SK-N-DZ (cell line): ENCODE measurements around the gene CHRNA4.
"Not testable (repeated sequence)": the region's sequence is repeated elsewhere in the genome, so short reads cannot be mapped to it uniquely, and the experiment has no call there.

Experiments used
- DNase-seq: peaks from one replicate; pipeline ENCODE4 v3.0.0-alpha.2; 2015; ENCODE audit warnings: low spot score

The CHRNA4 gene

GRCh38 chr20:63335060-63335459, 26.1 kb downstream of the CHRNA4 start:
- DNase-seq = not testable (repeated sequence)

- no peak for DNase-seq
Observed at GRCh38 chr20:63334356-63334755, 26.8 kb downstream of the CHRNA4 start.

DNA sequence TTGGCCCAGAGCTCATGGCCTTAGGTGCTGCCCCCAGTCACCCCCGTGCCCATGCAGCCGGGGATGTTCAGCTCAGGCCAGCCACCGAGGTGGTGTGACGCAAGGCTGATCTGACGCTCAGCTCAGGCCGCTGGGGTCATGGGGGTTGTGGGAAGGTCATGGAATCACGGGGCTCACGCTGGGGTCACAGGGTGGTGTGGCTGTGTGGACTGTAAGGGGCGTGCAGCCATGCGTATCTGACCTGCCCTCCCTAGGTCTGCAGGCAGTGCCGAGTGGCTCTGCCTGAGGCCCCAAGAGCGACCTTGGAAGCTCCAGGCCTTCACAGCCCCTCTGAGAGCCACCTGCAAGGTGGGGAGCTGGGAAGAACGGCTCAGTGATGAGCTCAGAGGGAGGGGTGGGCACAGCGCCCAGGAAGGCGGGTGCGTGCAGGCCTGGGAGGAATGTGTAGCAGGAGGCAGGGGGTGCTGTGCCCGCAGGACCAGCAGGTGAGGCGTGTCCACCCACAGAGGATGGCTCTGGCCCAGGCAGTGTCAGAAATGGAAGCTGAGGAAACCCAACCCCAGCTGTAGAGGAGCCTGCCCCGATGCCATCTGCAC, 27.8 kb downstream of the CHRNA4 start:
- no peak for DNase-seq

DNA sequence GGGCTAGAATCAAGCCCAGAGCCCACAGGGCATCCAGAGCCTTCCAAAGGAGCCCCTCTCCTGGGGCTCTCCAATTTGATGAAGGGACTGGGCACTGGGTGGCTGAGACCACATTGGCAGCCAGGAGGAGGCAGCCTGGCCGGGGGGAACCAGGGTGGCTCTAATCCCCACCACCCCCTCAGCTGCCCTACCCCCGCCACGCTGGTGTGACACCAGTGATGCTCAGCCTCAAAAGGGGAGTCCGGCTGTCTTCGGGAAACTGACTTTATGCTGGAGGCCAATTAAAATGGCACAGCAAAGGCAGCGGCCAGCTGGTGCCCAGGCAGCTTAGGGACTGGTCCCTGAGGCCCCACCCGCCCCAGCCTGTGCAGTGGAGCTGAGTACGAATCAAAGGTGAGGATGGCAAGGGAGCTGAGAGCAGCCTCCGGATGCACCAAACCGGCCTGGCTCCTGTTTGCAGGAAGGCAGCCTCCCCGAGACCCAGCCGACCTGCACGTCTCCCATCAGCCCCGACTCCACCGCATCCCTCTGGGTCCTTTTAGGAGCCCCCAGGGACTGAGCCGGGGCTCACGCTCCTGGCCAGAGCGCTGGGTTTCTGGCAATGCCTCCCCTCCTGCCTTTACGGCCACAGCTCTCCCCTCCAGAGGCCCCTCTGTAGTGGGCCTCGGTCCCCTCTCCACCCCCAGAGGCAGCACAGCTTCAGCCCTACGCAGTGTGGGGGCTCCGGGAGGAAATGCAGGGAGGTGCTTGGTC, 28.5 kb downstream of the CHRNA4 start:
- no peak for DNase-seq

DNA sequence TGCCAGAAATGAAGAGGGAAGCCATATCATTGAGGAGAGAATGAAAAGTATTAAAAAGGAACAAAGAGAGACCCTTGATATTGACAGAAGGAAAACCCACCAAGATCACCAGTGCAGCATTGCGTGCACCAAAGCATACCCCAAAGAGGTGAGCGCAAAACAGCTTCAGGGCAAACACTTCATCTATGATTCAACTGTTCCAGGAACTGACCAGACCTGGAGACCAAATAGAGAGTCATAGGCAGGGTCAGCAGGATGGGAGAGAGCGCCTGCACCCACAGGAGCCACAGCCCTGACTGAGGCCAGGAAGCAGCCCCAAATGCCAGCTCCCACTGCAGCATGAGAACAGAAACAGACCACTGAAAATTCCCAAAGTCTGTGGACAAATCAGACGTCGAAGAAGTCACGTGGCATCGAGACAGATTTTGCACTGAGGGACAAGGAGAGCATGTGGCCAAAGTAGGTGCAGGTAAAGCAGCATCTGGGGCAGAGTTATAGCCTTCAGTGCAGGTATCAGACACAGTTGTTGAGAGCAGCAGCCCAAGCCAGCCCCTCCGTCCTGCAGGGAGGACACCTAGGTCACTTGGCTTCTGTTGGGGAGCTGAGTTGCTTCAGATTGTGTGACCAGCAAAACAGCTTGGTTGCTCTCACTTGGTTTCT, 29.3 kb downstream of the CHRNA4 start:
- DNase-seq = no peak

DNA sequence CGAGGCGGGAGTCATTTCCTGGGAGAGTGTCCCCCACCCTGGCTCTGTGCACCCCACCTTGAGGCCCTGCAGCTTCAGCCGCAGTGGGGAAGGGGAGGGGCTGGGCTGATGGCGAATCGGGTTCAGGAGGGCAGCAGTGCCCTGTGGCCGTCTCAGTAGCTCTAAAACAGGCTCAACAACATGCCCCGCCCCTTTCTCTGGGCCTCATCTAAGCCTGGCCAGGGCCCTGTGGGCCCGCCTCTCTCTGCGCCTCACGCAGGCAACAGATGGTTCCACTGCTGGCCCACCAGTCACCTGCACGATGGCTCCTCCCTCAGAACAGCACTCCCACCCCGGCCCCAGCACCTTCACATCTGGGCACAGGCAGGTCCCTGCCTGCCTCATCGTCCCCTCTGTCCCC, 30.2 kb downstream of the CHRNA4 start:
- no peak for DNase-seq

DNA sequence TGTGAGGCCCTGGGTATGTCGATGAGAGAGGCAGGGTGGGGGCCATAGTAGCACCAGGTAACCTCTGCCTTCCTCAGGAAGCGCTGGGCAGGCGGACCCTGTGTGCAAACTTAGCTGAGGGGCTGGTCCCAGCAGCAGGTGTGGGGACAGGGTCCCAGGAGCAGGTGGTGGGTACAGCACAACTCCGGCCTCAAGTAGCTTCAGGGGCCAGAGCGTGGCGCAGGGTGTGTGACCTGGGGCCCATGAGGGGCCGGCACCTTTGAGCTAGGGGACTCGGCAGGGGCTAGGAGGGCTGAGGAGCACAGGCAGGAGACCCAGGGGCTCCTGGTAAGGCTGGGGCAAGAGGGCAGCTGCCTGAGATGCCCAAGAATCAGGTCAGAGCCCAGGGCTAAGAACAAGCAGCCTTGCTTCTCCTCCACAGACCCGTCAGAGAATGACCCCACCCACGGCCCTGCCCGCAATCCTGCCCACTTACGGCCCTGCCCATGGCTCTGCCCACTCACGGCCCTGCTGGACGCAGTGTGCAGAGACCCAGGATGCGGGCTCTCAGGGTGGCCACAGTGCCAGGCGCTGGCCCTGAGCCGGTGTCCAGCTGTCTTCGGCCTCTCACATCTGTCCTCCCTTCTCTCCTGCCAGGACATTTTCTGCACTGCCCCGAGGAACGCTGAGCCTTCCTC, 30.9 kb downstream of the CHRNA4 start:
- DNase-seq = no peak

DNA sequence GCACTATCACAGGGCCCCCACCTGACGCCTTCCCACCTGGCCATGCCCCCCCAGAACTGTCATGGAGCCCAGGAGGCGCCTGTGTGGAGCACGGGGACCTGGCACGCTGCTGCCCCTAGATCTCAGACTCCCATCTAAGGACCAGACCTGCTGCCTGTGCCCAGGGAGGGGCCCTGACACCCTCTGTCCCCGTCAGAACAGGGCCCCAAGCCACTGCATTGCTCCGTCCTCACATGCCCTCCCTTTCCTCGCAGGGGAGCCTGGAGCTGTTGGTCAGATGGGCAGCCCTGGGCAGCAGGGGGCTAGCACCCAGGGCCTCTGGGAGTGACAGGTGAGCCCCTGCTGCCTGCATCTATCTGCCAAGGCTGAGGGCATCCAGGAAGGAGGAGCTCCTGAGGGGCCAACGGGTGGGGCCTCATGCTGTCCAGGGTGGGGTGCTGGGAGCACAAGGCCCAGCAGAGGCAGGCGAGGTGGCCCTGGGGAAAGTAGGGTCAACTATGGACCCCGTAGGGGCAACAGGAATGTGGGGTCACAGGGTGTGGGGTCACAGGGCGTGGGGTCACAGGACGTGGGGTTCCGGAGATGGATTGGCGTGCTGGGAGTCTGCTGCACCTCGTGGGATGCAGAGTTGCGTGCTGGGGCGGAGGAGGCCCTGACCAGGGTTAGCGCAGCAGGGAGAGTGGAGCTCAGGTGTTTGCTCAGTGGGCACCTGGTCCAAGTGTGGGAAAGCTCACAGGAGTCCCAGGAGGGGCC, 31.6 kb downstream of the CHRNA4 start:
- no peak for DNase-seq

DNA sequence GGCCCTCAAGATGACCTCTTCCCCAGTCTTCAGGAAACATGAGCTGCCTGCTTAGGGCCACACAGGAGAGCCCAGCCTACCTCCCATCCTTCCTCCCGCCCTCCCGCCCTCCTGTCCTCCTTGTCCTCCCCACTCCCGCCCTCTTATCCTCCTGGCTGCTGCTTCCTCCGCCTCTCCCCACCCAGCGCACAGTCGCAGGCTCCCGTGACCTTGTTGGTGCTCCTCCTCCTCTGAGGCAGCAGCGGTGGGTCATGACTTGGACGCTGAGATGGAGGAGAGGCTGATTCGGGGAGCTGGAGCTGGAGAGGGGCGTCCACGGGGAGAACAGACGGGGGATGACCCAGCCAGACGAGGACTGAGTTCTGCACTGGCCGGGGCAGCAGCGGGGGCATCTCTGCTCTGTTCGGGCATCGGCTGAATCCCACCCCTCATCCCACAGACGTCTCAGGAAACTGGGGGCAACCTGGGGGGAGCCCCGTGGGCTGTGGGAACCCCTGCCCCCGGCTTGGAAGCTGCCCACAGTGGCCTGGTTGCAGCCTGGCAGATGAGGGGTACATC, 32.4 kb downstream of the CHRNA4 start:
- no peak for DNase-seq

DNA sequence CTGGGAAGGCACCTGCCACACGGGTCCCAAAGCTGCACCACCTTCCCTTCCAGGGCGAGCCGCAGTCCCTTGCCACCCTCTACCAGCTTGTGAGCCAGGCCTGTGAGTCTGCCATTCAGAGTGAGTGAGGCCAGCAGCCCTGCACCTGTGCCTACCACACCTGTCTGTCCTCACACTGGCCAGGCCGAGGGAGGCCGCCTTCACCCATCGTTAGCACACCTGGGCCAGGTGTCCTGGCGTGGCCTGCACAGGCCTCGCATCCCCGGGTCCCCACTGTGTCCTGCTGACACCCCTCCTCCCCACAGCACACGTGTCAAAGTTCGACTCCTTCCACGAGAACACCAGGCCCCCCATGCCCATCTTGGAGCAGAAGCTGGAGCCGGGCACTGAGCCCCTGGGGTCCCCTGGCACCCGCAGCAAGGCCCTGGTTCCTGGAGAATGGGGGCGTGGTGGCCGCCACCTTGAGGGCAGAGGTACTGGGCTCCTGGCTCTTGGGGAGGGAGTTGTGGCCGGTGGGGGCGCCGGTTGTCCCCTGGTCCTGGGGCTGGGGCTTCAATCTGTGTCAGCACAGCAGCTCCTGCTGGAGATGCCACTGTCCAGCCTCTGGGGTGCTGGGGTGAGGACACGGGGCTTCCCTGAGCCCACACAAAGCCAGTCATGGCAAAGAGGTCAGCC, 33.0 kb downstream of the CHRNA4 start:
- no peak for DNase-seq

GRCh38 chr20:63327231-63327745, 33.9 kb downstream of the CHRNA4 start:
- no peak for DNase-seq

GRCh38 chr20:63326314-63327230, 34.6 kb downstream of the CHRNA4 start:
- DNase-seq = no peak

DNA sequence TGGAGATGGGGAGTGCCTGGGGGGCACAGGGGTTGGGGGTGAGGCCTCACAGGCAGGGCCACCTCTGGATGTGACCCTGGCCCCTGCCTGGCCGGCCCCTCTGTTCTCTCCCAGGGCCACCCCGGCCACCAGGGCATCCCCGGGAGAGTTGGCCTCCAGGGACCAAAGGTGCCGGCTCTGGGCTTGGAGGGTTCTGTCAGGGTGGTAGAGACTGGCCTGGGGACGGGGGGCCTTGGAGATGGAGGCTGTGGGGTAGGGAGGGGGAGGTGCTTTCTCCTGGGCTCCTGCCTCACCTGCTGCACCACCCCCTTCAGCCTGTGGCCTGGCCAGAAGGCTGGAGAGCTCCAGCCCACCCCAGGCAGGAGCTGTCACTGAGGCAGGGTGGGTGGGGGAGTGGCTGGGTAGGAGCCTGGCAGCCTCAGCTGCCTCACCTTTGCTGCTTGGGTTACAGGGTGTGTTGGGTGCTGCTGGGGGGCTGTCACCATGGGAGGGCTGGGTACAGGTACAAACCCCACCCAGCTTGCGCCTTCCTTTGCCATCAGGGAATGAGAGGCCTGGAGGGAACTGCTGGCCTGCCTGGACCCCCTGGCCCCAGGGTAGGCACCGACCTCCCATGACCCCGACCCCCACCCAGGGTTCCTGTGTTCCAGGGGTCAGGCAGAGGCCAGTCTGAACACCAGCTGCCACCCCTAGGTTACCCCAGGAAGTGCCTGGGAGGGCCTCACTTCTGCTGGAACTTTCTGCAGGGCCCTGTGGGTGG, 35.4 kb downstream of the CHRNA4 start:
- no peak for DNase-seq

DNA sequence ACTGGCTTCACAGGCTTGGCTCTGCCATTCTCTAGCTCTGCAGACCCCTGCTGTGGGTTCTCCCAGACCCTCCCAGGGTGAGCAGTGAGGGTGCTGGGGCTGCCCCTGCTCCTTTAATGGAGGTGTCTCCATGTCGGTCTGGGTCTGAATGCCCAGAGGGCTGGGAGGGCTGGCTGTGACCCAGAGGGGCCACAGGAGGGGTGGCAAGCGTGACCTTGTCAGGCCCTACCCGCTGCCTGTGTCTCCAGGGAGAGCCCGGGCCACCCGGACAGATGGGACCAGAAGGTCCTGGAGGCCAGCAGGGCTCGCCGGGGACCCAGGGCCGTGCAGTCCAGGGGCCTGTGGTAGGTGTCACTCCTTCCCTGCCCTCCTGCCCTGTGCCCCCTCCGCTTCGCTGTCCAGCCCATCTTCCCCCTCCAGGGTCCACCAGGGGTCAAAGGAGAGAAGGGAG, 36.1 kb downstream of the CHRNA4 start:
- DNase-seq = no peak

DNA sequence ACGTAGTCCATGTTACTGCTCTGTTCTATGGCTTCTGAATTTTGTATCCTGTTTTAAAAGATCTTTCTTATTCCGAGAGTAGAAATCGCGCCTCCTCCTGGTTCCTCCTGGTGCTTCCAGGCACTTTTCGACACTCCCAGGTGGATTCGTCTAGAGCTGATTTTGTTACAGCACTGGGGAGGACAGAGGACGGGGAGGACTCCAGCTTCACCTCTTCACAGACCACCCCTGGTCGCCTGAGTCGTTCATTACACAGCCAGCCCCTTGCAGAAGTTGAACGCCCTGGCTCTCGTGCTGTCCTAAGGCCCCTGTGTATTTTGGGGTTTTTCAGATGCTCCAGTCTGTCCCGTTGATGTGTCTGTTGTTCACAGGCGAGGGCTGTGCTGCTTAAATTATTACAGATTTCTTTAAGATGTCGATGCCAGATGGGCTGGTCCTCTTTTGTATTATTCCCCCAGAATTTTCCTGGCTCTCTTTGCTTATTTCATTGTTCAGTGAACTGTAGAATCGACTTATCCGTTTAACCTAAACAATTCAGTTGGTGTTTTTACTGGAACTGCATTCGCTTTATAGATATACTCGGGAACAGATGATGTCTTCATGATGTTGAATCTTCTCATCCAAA, 37.7 kb downstream of the CHRNA4 start:
- DNase-seq = no peak

DNA sequence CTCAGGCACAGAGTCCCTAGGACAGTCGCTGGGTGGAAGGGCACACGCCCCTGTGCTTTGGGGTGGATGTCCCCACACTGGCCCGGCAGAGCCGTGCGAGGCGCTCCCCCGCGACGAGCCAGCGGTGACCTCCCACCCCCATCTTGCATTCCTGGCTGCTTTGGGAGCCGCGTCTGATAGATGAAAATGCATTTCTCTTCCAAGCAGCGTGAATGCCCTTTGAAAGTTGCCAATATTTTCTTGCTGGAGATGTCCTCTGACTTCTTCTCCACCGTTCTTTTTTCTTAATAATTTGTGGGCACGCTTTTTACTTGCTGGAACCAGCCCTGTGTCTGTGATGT, 38.2 kb downstream of the CHRNA4 start:
- DNase-seq = no peak

- no peak for DNase-seq
Observed at GRCh38 chr20:63322146-63322932, 38.8 kb downstream of the CHRNA4 start.
